ENCODE data around the gene HNRNPUL1.

Gene HNRNPUL1

GRCh38 chr19:41305927-41306793 lies 42.0 kb downstream of the HNRNPUL1 start:
- no peak for DNase-seq (ENCODE audit: low read depth, low spot score)
- no peak overlapping the region for H3K27ac ChIP-seq

GRCh38 chr19:41307090-41307875 lies 43.1 kb downstream of the HNRNPUL1 start:
- peak overlapping the region; percentile 95 for H3K27ac ChIP-seq
- DNase-seq (ENCODE audit: low read depth, low spot score): no peak

GRCh38 chr19:41307954-41308449 lies 43.8 kb downstream of the HNRNPUL1 start:
- H3K27ac ChIP-seq: peak overlapping the region; percentile 95
- DNase-seq (ENCODE audit: low read depth, low spot score): no peak

- no peak for DNase-seq (ENCODE audit: low read depth, low spot score)
- H3K27ac ChIP-seq: peak overlapping the region; percentile 95
Observed at GRCh38 chr19:41308450-41309179, 44.4 kb downstream of the HNRNPUL1 start.

- H3K27ac ChIP-seq: peak overlapping the region; percentile 95
- no peak for DNase-seq (ENCODE audit: low read depth, low spot score)
Observed at GRCh38 chr19:41309180-41310032, 45.2 kb downstream of the HNRNPUL1 start.

GRCh38 chr19:41310033-41310831 lies 46.1 kb downstream of the HNRNPUL1 start, which contains the start of gene CCDC97:
Gene CCDC97 (plus strand): TSS chr19:41310172. CDS start chr19:41310311, 139 bp downstream.
- no peak for DNase-seq (ENCODE audit: low read depth, low spot score)
- peak within 1 kb of the TSS; percentile 95 for H3K27ac ChIP-seq

- H3K27ac ChIP-seq: peak overlapping the region; percentile 95
- no peak for DNase-seq (ENCODE audit: low read depth, low spot score)
Observed at GRCh38 chr19:41311072-41311471, 46.9 kb downstream of the HNRNPUL1 start.

GRCh38 chr19:41311613-41312012 lies 47.4 kb downstream of the HNRNPUL1 start:
- H3K27ac ChIP-seq: no peak overlapping the region
- DNase-seq (ENCODE audit: low read depth, low spot score): no peak

- no peak overlapping the region for H3K27ac ChIP-seq
- no peak for DNase-seq (ENCODE audit: low read depth, low spot score)
Observed at GRCh38 chr19:41316306-41316920, 52.2 kb downstream of the HNRNPUL1 start.

GRCh38 chr19:41318696-41319499 lies 54.7 kb downstream of the HNRNPUL1 start:
- H3K27ac ChIP-seq: no peak overlapping the region
- no peak for DNase-seq (ENCODE audit: low read depth, low spot score)

GRCh38 chr19:41319500-41320184 lies 55.5 kb downstream of the HNRNPUL1 start:
- no peak overlapping the region for H3K27ac ChIP-seq
- no peak for DNase-seq (ENCODE audit: low read depth, low spot score)

- no peak overlapping the region for H3K27ac ChIP-seq
- DNase-seq (ENCODE audit: low read depth, low spot score): no peak
Observed at GRCh38 chr19:41320185-41320518, 56.0 kb downstream of the HNRNPUL1 start.

- no peak for DNase-seq (ENCODE audit: low read depth, low spot score)
- no peak overlapping the region for H3K27ac ChIP-seq
Observed at GRCh38 chr19:41320568-41320967, 56.4 kb downstream of the HNRNPUL1 start.

- DNase-seq (ENCODE audit: low read depth, low spot score): no peak
- H3K27ac ChIP-seq: no peak overlapping the region
Observed at GRCh38 chr19:41321204-41321599, 57.0 kb downstream of the HNRNPUL1 start.

- no peak overlapping the region for H3K27ac ChIP-seq
- no peak for DNase-seq (ENCODE audit: low read depth, low spot score)
Observed at GRCh38 chr19:41321600-41322270, 57.6 kb downstream of the HNRNPUL1 start.

GRCh38 chr19:41322451-41322850 lies 58.3 kb downstream of the HNRNPUL1 start:
- no peak for DNase-seq (ENCODE audit: low read depth, low spot score)
- H3K27ac ChIP-seq: no peak overlapping the region

Data from epithelial cell of prostate (primary cell).